Stimulated activated effector memory CD8-positive, alpha-beta T cell treated with anti-CD3 and anti-CD28 coated beads, Interleukin-12 subunit alpha, Interleukin-12 subunit beta, amount 100 ng/mL, for 72 hours (primary cell): ENCODE data around the gene RAB40C.

Experiments
- ATAC-seq: fragments of 150-1000 bp; cut with Tn5 transposase; 2 replicates; pipeline ENCODE4 v1.10.0; 2021
- DNase-seq, 2 donors: peaks; one replicate each; pipeline ENCODE4 v3.0.0; 2021 to 2022; ENCODE audit warnings: low spot score in 2 of 2
- H3K27ac Mint-ChIP-seq: one replicate; pipeline ENCODE4 v1.8.0; 2022; ENCODE audit warnings: mild to moderate bottlenecking, mixed read lengths
- H3K36me3 Mint-ChIP-seq: one replicate; pipeline ENCODE4 v1.8.0; 2022; ENCODE audit warnings: mild to moderate bottlenecking, mixed read lengths
- H3K4me1 Mint-ChIP-seq: one replicate; pipeline ENCODE4 v1.8.0; 2022; ENCODE audit warnings: mixed read lengths
- H3K4me3 Mint-ChIP-seq: one replicate; pipeline ENCODE4 v1.8.0; 2022; ENCODE audit warnings: mild to moderate bottlenecking, mixed read lengths
- H3K9me3 Mint-ChIP-seq: one replicate; pipeline ENCODE4 v1.8.0; 2022; ENCODE audit warnings: mixed read lengths

The RAB40C gene, protein sequence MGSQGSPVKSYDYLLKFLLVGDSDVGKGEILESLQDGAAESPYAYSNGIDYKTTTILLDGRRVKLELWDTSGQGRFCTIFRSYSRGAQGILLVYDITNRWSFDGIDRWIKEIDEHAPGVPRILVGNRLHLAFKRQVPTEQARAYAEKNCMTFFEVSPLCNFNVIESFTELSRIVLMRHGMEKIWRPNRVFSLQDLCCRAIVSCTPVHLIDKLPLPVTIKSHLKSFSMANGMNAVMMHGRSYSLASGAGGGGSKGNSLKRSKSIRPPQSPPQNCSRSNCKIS

DNA sequence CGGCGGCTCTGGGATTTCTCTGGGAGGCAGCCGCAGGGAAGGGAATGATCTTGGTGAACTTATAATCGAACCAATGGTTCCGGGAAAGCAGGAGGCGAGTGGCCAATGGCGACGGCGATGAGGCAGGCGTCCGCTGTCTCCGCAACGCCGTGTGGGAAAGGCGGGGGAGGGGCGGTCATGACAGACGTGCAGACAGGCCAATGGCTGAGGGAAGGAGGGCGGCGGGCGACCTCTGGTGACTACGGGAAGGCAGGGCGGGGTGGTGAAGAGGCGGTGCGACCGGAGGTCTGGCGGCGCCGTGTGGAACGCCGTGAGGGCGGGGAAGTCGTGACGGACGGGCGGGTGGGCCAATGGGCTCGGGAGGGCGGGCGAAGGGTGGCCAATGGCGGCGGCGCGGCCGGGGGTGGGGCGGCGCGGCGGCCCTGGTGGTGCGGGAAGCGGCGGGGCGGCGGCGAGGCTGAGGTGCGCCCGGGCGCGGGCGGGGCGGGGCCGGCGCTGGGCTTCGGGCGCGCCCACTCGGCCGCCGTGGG lies at the start of gene RAB40C:
TSS of gene RAB40C (plus strand) at position 409 of the 530 bp plus-strand sequence. CDS start 226 bp downstream, outside the sequence.
- peak; percentile 89 for ATAC-seq
- peak within 1 kb of the TSS; percentile 99 for H3K27ac Mint-ChIP-seq
- peaks cover 56% of the 10 kb centered on the region for H3K4me1 Mint-ChIP-seq
- no peaks in the 10 kb centered on the region for H3K9me3 Mint-ChIP-seq
- H3K4me3 Mint-ChIP-seq = peak within 1 kb of the TSS; percentile 94
- peak; percentile 98 to 100 for DNase-seq
- H3K36me3 Mint-ChIP-seq = peaks cover 36% of the 10 kb centered on the region

GRCh38 chr16:540645-541340 lies 49.1 kb upstream of the RAB40C start:
- no peaks in the 10 kb centered on the region for H3K9me3 Mint-ChIP-seq
- peaks cover 5% of the 10 kb centered on the region for H3K4me1 Mint-ChIP-seq
- H3K36me3 Mint-ChIP-seq = peaks cover 32% of the 10 kb centered on the region
- H3K4me3 Mint-ChIP-seq = no peak overlapping the region
- no peak for DNase-seq
- ATAC-seq = no peak
- H3K27ac Mint-ChIP-seq = no peak overlapping the region

DNA sequence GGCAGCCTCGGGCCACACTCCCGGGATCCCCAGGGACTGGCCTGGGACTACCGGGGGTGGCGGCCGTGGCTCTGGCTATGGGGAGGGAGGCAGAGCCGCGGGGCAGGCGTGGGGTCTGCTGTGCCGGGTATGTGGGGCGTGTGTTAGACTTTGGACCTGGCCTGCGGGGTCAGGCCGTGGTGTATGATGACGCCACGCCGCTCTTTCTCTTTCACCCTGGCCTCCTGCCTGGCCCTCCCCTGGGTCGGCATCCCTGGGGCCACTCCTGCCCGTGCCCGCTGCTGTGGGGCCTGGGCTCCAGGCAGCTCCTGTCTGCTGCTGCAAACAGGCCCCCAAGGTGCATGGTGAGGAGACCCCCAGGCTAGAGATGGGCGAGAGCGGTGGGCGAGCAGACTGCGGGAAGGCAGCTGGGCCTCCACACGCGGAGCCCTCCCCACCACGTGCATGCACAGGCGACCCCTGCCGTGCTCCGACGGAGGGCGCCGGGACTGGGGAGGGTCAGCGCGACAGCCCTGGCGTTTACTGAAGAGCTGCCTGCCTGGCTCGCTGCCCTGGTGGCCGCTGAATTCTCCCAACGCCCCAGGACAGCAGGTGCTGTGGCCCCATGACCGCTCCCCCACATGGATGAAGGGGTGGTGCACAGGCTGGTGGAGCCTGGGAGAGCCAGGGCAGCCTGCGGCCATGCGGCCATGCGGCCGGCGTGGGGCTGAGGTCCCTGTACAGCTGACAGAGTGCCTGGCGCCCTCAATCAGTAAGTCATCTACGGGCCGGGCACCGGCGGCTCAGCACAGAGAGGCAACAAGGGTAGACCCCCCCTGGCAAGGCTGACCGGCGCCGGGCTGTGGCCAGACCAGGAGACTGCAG lies 46.3 kb upstream of the RAB40C start:
- peaks cover 13% of the 10 kb centered on the region for H3K36me3 Mint-ChIP-seq
- ATAC-seq = no peak
- H3K27ac Mint-ChIP-seq = no peak overlapping the region
- H3K4me3 Mint-ChIP-seq = no peak overlapping the region
- no peak for DNase-seq
- H3K9me3 Mint-ChIP-seq = no peaks in the 10 kb centered on the region
- H3K4me1 Mint-ChIP-seq = peaks cover 5% of the 10 kb centered on the region

- Mint-ChIP-seq H3K4me1 (peaks cover 5% of the 10 kb centered on the region), H3K9me3 (no peaks in the 10 kb centered on the region), H3K4me3 (no peak overlapping the region), H3K27ac (no peak overlapping the region), H3K36me3 (peaks cover 6% of the 10 kb centered on the region)
- DNase-seq (no peak), ATAC-seq (no peak)
Observed at GRCh38 chr16:544517-544916, 45.3 kb upstream of the RAB40C start.

GRCh38 chr16:546909-547770 lies 42.7 kb upstream of the RAB40C start:
- H3K27ac Mint-ChIP-seq = no peak overlapping the region
- H3K9me3 Mint-ChIP-seq = no peaks in the 10 kb centered on the region
- H3K36me3 Mint-ChIP-seq = peaks cover 13% of the 10 kb centered on the region
- ATAC-seq (peak; percentile 64), DNase-seq (no peak)
- H3K4me3 Mint-ChIP-seq = no peak overlapping the region
- H3K4me1 Mint-ChIP-seq = no peaks in the 10 kb centered on the region

GRCh38 chr16:548586-548985 lies 41.3 kb upstream of the RAB40C start:
- ATAC-seq (no peak), DNase-seq (no peak)
- Mint-ChIP-seq H3K27ac (no peak overlapping the region), H3K9me3 (no peaks in the 10 kb centered on the region), H3K36me3 (peaks cover 13% of the 10 kb centered on the region), H3K4me3 (no peak overlapping the region), H3K4me1 (no peaks in the 10 kb centered on the region)

DNA sequence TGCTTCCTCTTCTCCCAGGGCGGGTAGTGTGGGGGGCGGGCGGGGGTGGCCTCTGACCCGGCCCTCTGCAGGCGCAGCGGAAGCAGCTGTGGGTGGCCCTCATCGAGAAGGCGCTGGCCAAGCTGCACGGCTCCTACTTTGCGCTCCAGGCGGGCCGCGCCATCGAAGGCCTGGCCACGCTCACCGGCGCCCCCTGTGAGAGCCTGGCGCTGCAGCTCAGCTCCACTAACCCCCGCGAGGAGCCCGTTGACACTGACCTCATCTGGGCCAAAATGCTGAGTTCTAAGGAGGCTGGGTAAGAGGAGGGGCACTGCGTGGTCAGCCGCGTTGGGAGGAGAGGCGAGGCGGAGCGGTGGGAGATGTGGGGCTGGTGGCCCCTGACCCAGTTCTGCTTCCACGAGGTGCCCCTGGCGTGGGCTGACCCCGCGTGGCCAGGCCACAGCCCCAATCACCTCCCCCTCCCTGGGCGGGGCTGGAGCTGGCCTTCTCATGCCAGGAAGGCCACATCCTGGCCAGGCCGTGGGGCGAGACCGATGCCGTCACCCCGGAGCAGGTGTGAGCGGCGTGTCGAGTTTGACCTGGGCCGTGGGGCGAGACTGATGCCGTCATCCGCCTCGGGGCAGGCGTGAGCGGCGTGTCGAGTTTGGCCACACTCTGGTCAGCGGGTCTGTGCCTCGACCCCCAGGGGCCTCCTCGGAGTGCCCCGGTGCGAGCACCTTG lies 40.2 kb upstream of the RAB40C start:
- no peaks in the 10 kb centered on the region for H3K9me3 Mint-ChIP-seq
- DNase-seq (no peak), ATAC-seq (no peak)
- H3K27ac Mint-ChIP-seq = no peak overlapping the region
- H3K4me3 Mint-ChIP-seq = no peak overlapping the region
- H3K4me1 Mint-ChIP-seq = no peaks in the 10 kb centered on the region
- peaks cover 14% of the 10 kb centered on the region for H3K36me3 Mint-ChIP-seq

- Mint-ChIP-seq H3K9me3 (no peaks in the 10 kb centered on the region), H3K27ac (no peak overlapping the region), H3K36me3 (peaks cover 14% of the 10 kb centered on the region), H3K4me3 (no peak overlapping the region), H3K4me1 (no peaks in the 10 kb centered on the region)
- no peak for DNase-seq
- ATAC-seq = no peak
Observed at GRCh38 chr16:551210-551609, 38.7 kb upstream of the RAB40C start.

GRCh38 chr16:552171-552570 lies 37.7 kb upstream of the RAB40C start:
- Mint-ChIP-seq H3K36me3 (peaks cover 14% of the 10 kb centered on the region), H3K4me3 (no peak overlapping the region), H3K9me3 (no peaks in the 10 kb centered on the region), H3K27ac (no peak overlapping the region), H3K4me1 (no peaks in the 10 kb centered on the region)
- ATAC-seq (no peak), DNase-seq (no peak)

DNA sequence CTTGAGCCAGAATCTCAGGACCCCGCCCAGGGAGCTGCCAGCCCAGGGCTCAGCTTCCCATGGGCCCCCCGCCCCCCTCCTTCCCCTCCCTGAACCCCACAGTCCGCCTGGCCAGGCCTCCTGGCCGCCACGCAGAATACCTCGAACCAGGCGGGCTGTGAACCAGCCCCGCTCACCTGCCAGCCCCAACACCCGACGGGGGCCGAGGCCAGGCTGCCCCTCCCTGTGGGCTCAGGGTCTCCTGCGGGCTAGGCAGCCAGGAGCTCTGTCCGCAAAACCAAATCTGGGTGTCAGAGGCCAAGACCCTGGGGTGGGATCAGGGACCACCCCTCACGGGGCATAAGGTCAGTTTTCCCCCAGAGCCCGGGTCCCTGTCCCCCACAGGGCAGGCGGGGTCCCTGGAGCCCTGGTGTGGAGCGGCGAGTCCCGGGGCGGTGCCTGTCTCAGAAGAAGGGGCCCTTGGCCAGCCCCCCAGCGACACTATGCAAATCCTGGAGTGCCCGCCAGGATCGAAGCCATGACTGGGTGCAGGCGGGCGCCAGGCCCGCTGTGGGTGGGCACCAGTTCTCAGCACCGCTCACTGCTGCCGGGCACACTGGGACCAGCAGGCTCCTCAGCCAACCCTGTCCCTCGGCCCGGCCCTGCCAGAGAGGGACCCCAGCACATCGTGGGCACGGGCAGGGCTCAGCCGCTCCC lies 36.1 kb upstream of the RAB40C start:
- Mint-ChIP-seq H3K4me1 (no peaks in the 10 kb centered on the region), H3K27ac (no peak overlapping the region), H3K4me3 (no peak overlapping the region), H3K36me3 (peaks cover 14% of the 10 kb centered on the region), H3K9me3 (no peaks in the 10 kb centered on the region)
- ATAC-seq (no peak), DNase-seq (no peak)

DNA sequence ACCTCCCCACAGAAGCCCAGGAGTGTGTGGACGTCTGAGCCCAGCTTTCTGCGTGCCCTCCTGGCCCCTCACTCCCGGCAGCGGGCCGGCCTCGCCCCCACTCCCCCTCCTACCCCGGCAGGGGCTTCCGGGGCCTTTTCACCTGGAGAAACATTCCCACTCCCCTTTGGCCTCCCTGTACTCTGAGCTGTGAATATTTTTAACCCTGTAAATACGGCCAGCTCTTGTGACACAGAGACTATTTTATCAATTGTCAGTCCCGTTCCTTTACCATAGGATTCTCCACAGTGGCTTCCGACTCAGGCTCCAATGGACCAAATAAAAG lies 35.6 kb upstream of the RAB40C start:
- H3K36me3 Mint-ChIP-seq = peaks cover 14% of the 10 kb centered on the region
- no peaks in the 10 kb centered on the region for H3K9me3 Mint-ChIP-seq
- ATAC-seq (no peak), DNase-seq (no peak)
- no peak overlapping the region for H3K27ac Mint-ChIP-seq
- H3K4me3 Mint-ChIP-seq = no peak overlapping the region
- H3K4me1 Mint-ChIP-seq = no peaks in the 10 kb centered on the region

GRCh38 chr16:554640-555365 lies 35.1 kb upstream of the RAB40C start:
- Mint-ChIP-seq H3K4me3 (no peak overlapping the region), H3K9me3 (no peaks in the 10 kb centered on the region), H3K4me1 (no peaks in the 10 kb centered on the region), H3K27ac (no peak overlapping the region), H3K36me3 (peaks cover 14% of the 10 kb centered on the region)
- no peak for DNase-seq
- no peak for ATAC-seq
